ENCODE results near the gene MAML3.

Gene MAML3

GRCh38 chr4:139774759-139775487 lies 379.1 kb downstream of the MAML3 start:
- H3K36me3 Mint-ChIP-seq (ENCODE audit: low read depth) = peaks cover 29% of the 10 kb centered on the region
- peak overlapping the region; percentile 90 for H3K27ac Mint-ChIP-seq
- no peak for DNase-seq
- H3K9me3 Mint-ChIP-seq = no peaks in the 10 kb centered on the region
- no peak for TF ChIP-seq CTCF (IDR thresholded peaks at IDR 0.05)
- peak overlapping the region; percentile 3 for H3K4me3 Mint-ChIP-seq
- peaks cover 61% of the 10 kb centered on the region for H3K4me1 Mint-ChIP-seq
- H3K27me3 Mint-ChIP-seq (ENCODE audit: low read depth, poor library complexity) = no peaks in the 10 kb centered on the region

GRCh38 chr4:139773560-139774318 lies 380.2 kb downstream of the MAML3 start:
- peaks cover 61% of the 10 kb centered on the region for H3K4me1 Mint-ChIP-seq
- H3K27me3 Mint-ChIP-seq (ENCODE audit: low read depth, poor library complexity) = no peaks in the 10 kb centered on the region
- H3K9me3 Mint-ChIP-seq = no peaks in the 10 kb centered on the region
- H3K36me3 Mint-ChIP-seq (ENCODE audit: low read depth) = peaks cover 27% of the 10 kb centered on the region
- H3K4me3 Mint-ChIP-seq = no peak overlapping the region
- DNase-seq = no peak
- no peak overlapping the region for H3K27ac Mint-ChIP-seq
- no peak for TF ChIP-seq CTCF (IDR thresholded peaks at IDR 0.05)

GRCh38 chr4:139770361-139770760 lies 383.6 kb downstream of the MAML3 start:
- Mint-ChIP-seq H3K4me1 (peaks cover 34% of the 10 kb centered on the region), H3K27ac (peak overlapping the region; percentile 91), H3K27me3 (ENCODE audit: low read depth, poor library complexity) (no peaks in the 10 kb centered on the region), H3K36me3 (ENCODE audit: low read depth) (peaks cover 44% of the 10 kb centered on the region), H3K9me3 (no peaks in the 10 kb centered on the region), H3K4me3 (no peak overlapping the region)
- no peak for TF ChIP-seq CTCF (IDR thresholded peaks at IDR 0.05)
- DNase-seq = no peak

- no peak overlapping the region for H3K4me3 Mint-ChIP-seq
- H3K27ac Mint-ChIP-seq = no peak overlapping the region
- DNase-seq = no peak
- peaks cover 33% of the 10 kb centered on the region for H3K4me1 Mint-ChIP-seq
- H3K36me3 Mint-ChIP-seq (ENCODE audit: low read depth) = peaks cover 43% of the 10 kb centered on the region
- no peaks in the 10 kb centered on the region for H3K27me3 Mint-ChIP-seq (ENCODE audit: low read depth, poor library complexity)
- no peaks in the 10 kb centered on the region for H3K9me3 Mint-ChIP-seq
- no peak for TF ChIP-seq CTCF (IDR thresholded peaks at IDR 0.05)
Observed at GRCh38 chr4:139769364-139769763, 384.6 kb downstream of the MAML3 start.

GRCh38 chr4:139768896-139769295 lies 385.1 kb downstream of the MAML3 start:
- TF ChIP-seq CTCF (IDR thresholded peaks at IDR 0.05) = no peak
- no peak for DNase-seq
- Mint-ChIP-seq H3K4me3 (no peak overlapping the region), H3K9me3 (no peaks in the 10 kb centered on the region), H3K36me3 (ENCODE audit: low read depth) (peaks cover 38% of the 10 kb centered on the region), H3K27ac (no peak overlapping the region), H3K4me1 (peaks cover 33% of the 10 kb centered on the region), H3K27me3 (ENCODE audit: low read depth, poor library complexity) (no peaks in the 10 kb centered on the region)
